HL-60 (cell line): ENCODE data around the gene DHRS13.

Experiments
- DNase-seq, 2 experiments: peaks; one replicate each; pipeline ENCODE4 v3.0.0-alpha.2; 2010 to 2020; ENCODE audit warnings: low read depth in 1 of 2, low spot score in 1 of 2
- H3K27ac ChIP-seq: fragments of 250-450 bp; sonication (Bioruptor Pico); replicated peaks from 2 replicates; pipeline ENCODE4 v1.5.1; 2020; ENCODE audit warnings: mild to moderate bottlenecking, moderate library complexity
- H3K27me3 ChIP-seq: fragments of 250-450 bp; sonication (Bioruptor Pico); 2 replicates; pipeline ENCODE4 v1.5.1; 2021; ENCODE audit warnings: mild to moderate bottlenecking, moderate library complexity; ENCODE audit not compliant: insufficient read depth, poor library complexity, severe bottlenecking
- H3K4me3 ChIP-seq: replicated peaks from 2 replicates; pipeline ENCODE4 v1.5.1; 2011; ENCODE audit warnings: mild to moderate bottlenecking, control low read depth, low read length; ENCODE audit not compliant: insufficient read depth
- CTCF ChIP-seq: IDR thresholded peaks from one replicate; pipeline ENCODE4 v1.5.1; 2011; ENCODE audit warnings: low read length, control low read depth, inconsistent platforms; ENCODE audit not compliant: insufficient read depth
- GABPA ChIP-seq: IDR thresholded peaks from 2 replicates; pipeline ENCODE4 v1.6.1; 2012; ENCODE audit warnings: low read depth
- POLR2AphosphoS5 ChIP-seq: IDR thresholded peaks from 2 replicates; pipeline ENCODE4 v1.6.1; 2012; ENCODE audit warnings: low read depth
- REST ChIP-seq: IDR thresholded peaks from 2 replicates; pipeline ENCODE4 v1.6.1; 2012; ENCODE audit warnings: low read depth; ENCODE audit not compliant: insufficient replicate concordance
- SPI1 ChIP-seq: IDR thresholded peaks from 2 replicates; pipeline ENCODE4 v1.6.1; 2012; ENCODE audit warnings: low read depth, mild to moderate bottlenecking, borderline replicate concordance

The DHRS13 gene

DNA sequence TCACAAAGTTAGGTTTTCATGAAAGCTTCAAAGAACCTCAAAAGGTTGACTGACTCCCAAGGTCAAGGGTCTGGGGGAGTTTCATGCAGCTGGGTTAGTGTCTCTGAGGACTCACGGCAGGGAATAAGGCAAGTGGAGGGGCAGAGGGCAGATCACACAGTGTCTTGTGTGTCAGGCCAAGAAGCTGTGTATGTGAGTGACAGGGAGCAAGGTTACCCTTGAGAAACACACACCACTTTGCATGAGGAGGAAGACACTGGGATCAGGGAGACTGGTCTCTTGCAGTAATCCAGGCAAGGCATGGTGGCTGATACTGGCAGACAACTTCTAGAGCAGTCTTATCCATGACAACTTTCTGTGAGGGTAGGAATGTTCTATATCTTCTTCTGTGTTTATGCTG lies 11.7 kb downstream of the DHRS13 start:
- no peak overlapping the region for H3K27ac ChIP-seq
- TF ChIP-seq CTCF (no peak), POLR2AphosphoS5 (no peak), REST (no peak), GABPA (no peak), SPI1 (no peak)
- H3K4me3 ChIP-seq: no peak overlapping the region
- no peaks in the 10 kb centered on the region for H3K27me3 ChIP-seq
- no peak for DNase-seq

DNA sequence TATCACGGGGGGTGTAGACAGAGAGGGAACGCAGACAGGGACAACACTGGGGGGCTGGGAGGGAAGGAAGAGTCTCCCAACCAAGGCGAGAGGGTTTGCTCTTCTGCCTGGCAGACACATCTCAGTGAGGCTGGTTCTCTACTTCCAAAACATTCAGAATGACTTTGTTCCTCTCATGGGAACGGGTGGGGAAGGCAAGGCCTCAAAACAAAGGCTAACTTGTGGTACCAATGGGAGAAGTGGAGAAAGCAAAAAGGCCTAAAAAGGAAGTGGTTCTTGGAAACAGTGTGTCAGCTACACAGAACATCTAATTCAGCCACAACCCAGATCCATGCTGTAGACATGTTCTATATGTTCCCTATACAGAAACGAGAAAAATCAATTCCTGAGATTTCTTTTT lies 12.9 kb downstream of the DHRS13 start:
- peak; percentile 70 for TF ChIP-seq SPI1
- no peak for TF ChIP-seq POLR2AphosphoS5
- TF ChIP-seq GABPA: no peak
- no peak for TF ChIP-seq CTCF
- TF ChIP-seq REST: no peak
- Histone ChIP-seq H3K27me3 (no peaks in the 10 kb centered on the region), H3K27ac (no peak overlapping the region), H3K4me3 (no peak overlapping the region)
- DNase-seq: peak; percentile 26 to 54

GRCh38 chr17:28888832-28889231 lies 14.0 kb downstream of the DHRS13 start:
- Histone ChIP-seq H3K4me3 (no peak overlapping the region), H3K27me3 (no peaks in the 10 kb centered on the region), H3K27ac (no peak overlapping the region)
- DNase-seq: no peak
- no peak for TF ChIP-seq SPI1
- no peak for TF ChIP-seq REST
- no peak for TF ChIP-seq CTCF
- no peak for TF ChIP-seq POLR2AphosphoS5
- TF ChIP-seq GABPA: no peak
